Nephron progenitor cell (in vitro differentiated cells): ENCODE data around the gene PRPF31.

Experiments
- DNase-seq: peaks from one replicate; pipeline ENCODE4 v3.0.0; 2021
- H3K27ac Mint-ChIP-seq: 2 replicates; pipeline ENCODE4 v1.8.0; 2021; ENCODE audit warnings: mild to moderate bottlenecking, moderate library complexity, mixed read lengths
- H3K27me3 Mint-ChIP-seq: 2 replicates; pipeline ENCODE4 v1.8.0; 2021; ENCODE audit warnings: mild to moderate bottlenecking, low read depth, mixed read lengths; ENCODE audit not compliant: poor library complexity
- H3K36me3 Mint-ChIP-seq: 2 replicates; pipeline ENCODE4 v1.8.0; 2021; ENCODE audit warnings: low read depth, mixed read lengths
- H3K4me1 Mint-ChIP-seq: 2 replicates; pipeline ENCODE4 v1.8.0; 2021; ENCODE audit warnings: mixed read lengths
- H3K4me3 Mint-ChIP-seq: 2 replicates; pipeline ENCODE4 v1.8.0; 2021; ENCODE audit warnings: mild to moderate bottlenecking, moderate library complexity, mixed read lengths
- H3K9me3 Mint-ChIP-seq: 2 replicates; pipeline ENCODE4 v1.8.0; 2021; ENCODE audit warnings: mild to moderate bottlenecking, moderate library complexity, mixed read lengths
- TF ChIP-seq, protein P1 (sequence below): fragments of 200-600 bp; sonication (generic); IDR thresholded peaks from 2 replicates; pipeline ENCODE4 v1.5.0; 2021; ENCODE audit warnings: antibody characterized with exemption

Gene PRPF31

DNA sequence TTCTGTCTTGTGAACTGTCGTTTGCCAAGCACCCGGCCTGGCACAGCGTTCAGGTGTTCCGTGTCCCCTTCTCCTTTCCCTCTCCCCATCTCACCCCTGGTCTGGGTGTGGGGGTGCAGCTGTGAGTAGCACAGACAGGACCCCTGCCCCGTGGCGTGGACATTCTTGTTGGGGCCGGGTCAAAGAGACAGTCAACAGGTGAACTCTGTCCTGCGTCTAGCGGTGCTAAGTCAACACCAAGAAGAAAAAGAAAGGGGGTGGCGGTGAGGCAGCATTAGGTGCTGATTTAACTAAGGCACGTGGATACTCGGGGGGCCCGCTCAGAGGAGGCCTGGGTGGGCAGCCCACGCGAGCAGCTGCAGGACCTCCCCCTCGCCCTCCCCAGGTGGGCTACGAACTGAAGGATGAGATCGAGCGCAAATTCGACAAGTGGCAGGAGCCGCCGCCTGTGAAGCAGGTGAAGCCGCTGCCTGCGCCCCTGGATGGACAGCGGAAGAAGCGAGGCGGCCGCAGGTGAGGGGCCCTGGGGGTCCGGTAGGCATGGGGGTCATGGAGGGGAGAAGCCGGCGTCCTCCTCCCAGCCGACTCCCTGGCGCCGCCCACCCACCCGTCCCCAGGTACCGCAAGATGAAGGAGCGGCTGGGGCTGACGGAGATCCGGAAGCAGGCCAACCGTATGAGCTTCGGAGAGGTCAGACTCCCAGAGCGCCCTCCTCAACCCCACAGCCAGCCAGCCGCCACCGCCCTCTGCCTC, 12.3 kb downstream of the PRPF31 start:
- H3K36me3 Mint-ChIP-seq: peaks cover 22% of the 10 kb centered on the region
- H3K4me3 Mint-ChIP-seq: no peak overlapping the region
- no peak for DNase-seq

DNA sequence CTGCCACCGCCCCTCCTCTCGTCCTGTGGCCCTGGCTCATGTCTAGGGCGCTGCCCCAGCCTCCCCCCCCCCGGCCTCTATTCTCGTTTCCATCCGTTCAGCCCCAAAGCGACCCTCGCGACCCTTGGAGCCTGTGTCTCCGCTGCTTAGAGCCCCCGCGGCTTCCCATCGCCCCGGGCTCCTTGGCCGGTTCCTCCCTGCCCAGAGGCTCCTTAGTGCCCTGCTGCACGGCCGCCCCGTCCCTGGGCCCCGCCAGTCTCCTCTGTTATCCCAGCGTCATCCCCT, 12.8 kb downstream of the PRPF31 start:
- H3K27me3 Mint-ChIP-seq: no peaks in the 10 kb centered on the region
- H3K27ac Mint-ChIP-seq: no peak overlapping the region
- no peaks in the 10 kb centered on the region for H3K9me3 Mint-ChIP-seq
- no peak for DNase-seq
- TF ChIP-seq, protein P1, sequence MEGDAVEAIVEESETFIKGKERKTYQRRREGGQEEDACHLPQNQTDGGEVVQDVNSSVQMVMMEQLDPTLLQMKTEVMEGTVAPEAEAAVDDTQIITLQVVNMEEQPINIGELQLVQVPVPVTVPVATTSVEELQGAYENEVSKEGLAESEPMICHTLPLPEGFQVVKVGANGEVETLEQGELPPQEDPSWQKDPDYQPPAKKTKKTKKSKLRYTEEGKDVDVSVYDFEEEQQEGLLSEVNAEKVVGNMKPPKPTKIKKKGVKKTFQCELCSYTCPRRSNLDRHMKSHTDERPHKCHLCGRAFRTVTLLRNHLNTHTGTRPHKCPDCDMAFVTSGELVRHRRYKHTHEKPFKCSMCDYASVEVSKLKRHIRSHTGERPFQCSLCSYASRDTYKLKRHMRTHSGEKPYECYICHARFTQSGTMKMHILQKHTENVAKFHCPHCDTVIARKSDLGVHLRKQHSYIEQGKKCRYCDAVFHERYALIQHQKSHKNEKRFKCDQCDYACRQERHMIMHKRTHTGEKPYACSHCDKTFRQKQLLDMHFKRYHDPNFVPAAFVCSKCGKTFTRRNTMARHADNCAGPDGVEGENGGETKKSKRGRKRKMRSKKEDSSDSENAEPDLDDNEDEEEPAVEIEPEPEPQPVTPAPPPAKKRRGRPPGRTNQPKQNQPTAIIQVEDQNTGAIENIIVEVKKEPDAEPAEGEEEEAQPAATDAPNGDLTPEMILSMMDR: no peak
- peaks cover 17% of the 10 kb centered on the region for H3K36me3 Mint-ChIP-seq
- no peak overlapping the region for H3K4me3 Mint-ChIP-seq
- no peaks in the 10 kb centered on the region for H3K4me1 Mint-ChIP-seq

More for the DNA sequence above, 12.3 kb downstream of the PRPF31 start:
- TF ChIP-seq, protein P1: no peak
- Mint-ChIP-seq H3K9me3 (no peaks in the 10 kb centered on the region), H3K27me3 (no peaks in the 10 kb centered on the region), H3K27ac (no peak overlapping the region), H3K4me1 (no peaks in the 10 kb centered on the region)

DNA sequence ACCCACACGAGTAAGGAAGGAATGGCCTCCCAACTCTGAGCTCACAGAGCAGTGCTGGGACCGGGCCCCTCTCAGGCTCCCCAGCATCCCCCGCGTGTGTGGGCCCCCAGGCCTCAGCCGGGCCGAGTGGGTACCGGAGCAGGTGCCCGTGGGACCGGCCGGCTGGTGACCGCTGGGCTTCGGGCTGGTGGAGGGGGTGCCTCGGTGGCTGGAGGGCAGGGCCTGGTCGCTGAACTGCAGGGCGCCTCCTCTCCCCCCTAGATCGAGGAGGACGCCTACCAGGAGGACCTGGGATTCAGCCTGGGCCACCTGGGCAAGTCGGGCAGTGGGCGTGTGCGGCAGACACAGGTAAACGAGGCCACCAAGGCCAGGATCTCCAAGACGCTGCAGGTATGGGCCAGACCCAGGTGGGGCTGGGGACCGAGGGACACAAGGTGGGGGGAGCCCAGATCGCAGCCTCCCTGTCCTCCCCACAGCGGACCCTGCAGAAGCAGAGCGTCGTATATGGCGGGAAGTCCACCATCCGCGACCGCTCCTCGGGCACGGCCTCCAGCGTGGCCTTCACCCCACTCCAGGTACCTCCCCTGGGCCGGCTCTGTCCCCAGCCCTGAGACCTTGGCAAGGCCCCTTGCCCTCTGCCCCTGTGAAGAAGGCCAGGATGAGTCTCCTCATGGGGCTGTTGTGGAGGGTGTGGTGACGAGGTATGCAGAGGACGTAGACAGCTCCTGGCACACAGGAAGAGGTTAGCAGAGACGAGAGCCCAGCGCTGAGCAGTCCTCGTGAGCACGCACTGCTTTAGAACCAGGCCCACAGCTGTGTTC, 13.5 kb downstream of the PRPF31 start:
- TF ChIP-seq, protein P1: no peak
- peaks cover 16% of the 10 kb centered on the region for H3K36me3 Mint-ChIP-seq
- H3K4me3 Mint-ChIP-seq: no peak overlapping the region
- H3K27ac Mint-ChIP-seq: no peak overlapping the region
- H3K27me3 Mint-ChIP-seq: no peaks in the 10 kb centered on the region
- H3K9me3 Mint-ChIP-seq: no peaks in the 10 kb centered on the region
- no peak for DNase-seq
- H3K4me1 Mint-ChIP-seq: no peaks in the 10 kb centered on the region

DNA sequence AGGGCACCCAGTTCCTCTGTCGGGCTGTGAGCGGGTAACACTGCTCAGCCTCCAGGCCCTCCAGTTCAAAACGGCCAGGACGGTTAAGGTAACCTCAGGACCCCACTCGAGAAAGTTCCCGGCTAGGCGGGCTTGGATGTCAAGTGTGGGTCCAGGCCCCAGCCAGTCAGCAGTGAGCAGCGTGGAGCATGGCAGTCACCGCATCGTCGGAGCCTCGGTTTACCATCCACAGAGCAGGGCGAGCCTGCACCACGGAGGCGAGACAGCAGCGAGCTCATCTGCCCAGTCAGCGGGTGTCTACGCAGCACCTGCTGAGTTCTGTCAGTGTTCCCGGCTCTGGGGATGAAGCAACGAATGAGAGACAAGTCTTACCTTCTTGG, 14.1 kb downstream of the PRPF31 start:
- peaks cover 16% of the 10 kb centered on the region for H3K36me3 Mint-ChIP-seq
- no peak for DNase-seq
- TF ChIP-seq, protein P1: no peak
- H3K4me1 Mint-ChIP-seq: peaks cover 5% of the 10 kb centered on the region
- peaks cover 5% of the 10 kb centered on the region for H3K9me3 Mint-ChIP-seq
- no peaks in the 10 kb centered on the region for H3K27me3 Mint-ChIP-seq
- H3K4me3 Mint-ChIP-seq: no peak overlapping the region
- H3K27ac Mint-ChIP-seq: no peak overlapping the region

DNA sequence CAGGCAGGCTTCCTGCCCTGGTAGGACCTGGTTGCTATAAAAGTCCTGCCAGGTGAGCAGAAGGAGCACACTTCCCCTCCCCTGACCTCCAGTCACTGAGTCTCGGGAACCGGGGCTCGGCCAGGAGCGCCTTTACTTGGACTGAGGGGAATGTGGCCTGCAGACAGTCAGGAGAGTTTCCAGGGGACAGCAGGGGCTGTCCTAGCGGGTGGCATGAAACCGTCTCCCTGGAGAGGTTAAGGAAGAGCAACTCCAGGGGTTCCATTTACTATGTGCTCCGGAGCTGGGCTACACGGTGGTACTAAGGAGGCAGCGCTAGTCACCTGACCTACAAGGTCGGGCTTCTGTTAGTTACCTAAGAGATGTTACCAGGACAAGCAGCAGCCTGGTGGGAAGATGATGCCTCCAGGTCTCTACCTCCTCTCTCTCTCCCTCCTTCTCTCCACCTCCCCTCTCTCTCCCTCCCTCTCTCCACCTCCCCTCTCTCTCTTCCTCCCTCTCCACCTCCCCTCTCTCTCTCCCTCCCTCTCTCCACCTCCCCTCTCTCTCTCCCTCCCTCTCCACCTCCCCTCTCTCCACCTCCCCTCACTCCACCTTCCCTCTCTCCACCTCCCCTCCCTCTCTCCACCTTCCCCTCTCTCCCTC, 17.9 kb downstream of the PRPF31 start:
- Mint-ChIP-seq H3K4me1 (peaks cover 21% of the 10 kb centered on the region), H3K9me3 (peaks cover 6% of the 10 kb centered on the region), H3K27me3 (peaks cover 3% of the 10 kb centered on the region), H3K4me3 (no peak overlapping the region), H3K36me3 (no peaks in the 10 kb centered on the region), H3K27ac (no peak overlapping the region)
- peak; percentile 26 for DNase-seq
- TF ChIP-seq, protein P1: no peak
